Loucy (cell line): Measurements from ENCODE around the gene CD27.

ENCODE experiments used
- CTCF ChIP-seq: fragments of 200-600 bp; sonication (generic); conservative IDR thresholded peaks from 2 replicates; pipeline ENCODE4 v1.5.1; 2014; ENCODE audit warnings: mild to moderate bottlenecking, antibody characterized with exemption, low read length
- EZH2phosphoT487 ChIP-seq: fragments of 200-600 bp; IDR thresholded peaks from 2 replicates; pipeline ENCODE4 v1.6.1; 2018; ENCODE audit warnings: antibody characterized with exemption, mild to moderate bottlenecking, moderate library complexity, borderline replicate concordance

GRCh38 chr12:6452944-6453630, 8.3 kb downstream of the CD27 start:
- TF ChIP-seq CTCF (no peak), EZH2phosphoT487 (no peak)
